GM12878 (cell line): ENCODE data around the gene CSF3. TPM values are rescaled to one million over a fixed set of nuclear protein-coding genes. Genes with fewer than 3 reads are reported as not detected.

Experiments
- ATAC-seq: fragments of 200-7000 bp; cut with Tn5 transposase; 3 replicates; pipeline ENCODE4 v1.9.1; 2020; ENCODE audit warnings: mild to moderate bottlenecking, moderate library complexity
- BruUV-seq: library from RNA; stranded (reverse); fragments of 400-500 nt; replicated peaks from 2 replicates; lab custom pipeline; 2021; lab: Mats Ljungman, UMichigan
- CTCF ChIA-PET: fragments of 300-600 bp; sonication (Branson Sonifier 250); formaldehyde crosslinking; extraction: SDS; loops from one replicate; lab custom pipeline; 2021; ENCODE audit warnings: inconsistent platforms; lab: Yijun Ruan, JAX
- POLR2A ChIA-PET: fragments of 350-600 bp; formaldehyde crosslinking; extraction: SDS; loops from one replicate; lab custom pipeline; 2021; ENCODE audit warnings: inconsistent platforms; lab: Charles Lee
- RAD21 ChIA-PET: fragments of 300-600 bp; sonication (Branson Sonifier 250); formaldehyde crosslinking; loops from one replicate; lab custom pipeline; 2023; ENCODE audit warnings: antibody characterized with exemption; ENCODE audit not compliant: unreplicated experiment; lab: Charles Lee
- SMC1A ChIA-PET: fragments of 300-600 bp; sonication (Branson Sonifier 250); formaldehyde crosslinking; loops from one replicate; lab custom pipeline; 2023; ENCODE audit not compliant: unreplicated experiment, uncharacterized antibody; lab: Charles Lee
- DNase-seq: peaks from one replicate; pipeline ENCODE4 v3.0.0-alpha.2; 2011; ENCODE audit warnings: low read depth, low spot score
- FAIRE-seq: peaks from 3 replicates; lab custom pipeline; 2011; peaks lifted over from hg19 to GRCh38; lab: Jason Lieb, UNC
- H2AFZ ChIP-seq: 2 replicates; pipeline ENCODE4 v1.6.0; 2011; ENCODE audit warnings: low read depth, low read length, control low read depth; ENCODE audit not compliant: control insufficient read depth
- H3K27ac ChIP-seq: 2 replicates; pipeline ENCODE4 v1.5.1; 2011; ENCODE audit warnings: control low read depth; ENCODE audit not compliant: control insufficient read depth, insufficient read depth
- H3K27me3 ChIP-seq, 2 experiments: replicated peaks in 1 of 2; 2 replicates each; pipeline versions ENCODE4 v1.6.0 to v1.6.1; 2011; ENCODE audit warnings: low read length in 1 of 2; ENCODE audit not compliant: control insufficient read depth in 2 of 2, insufficient read depth in 2 of 2
- H3K36me3 ChIP-seq, 2 experiments: 2 replicates each; pipeline ENCODE4 v1.5.1; 2011; ENCODE audit warnings: low read length in 1 of 2; ENCODE audit not compliant: control insufficient read depth in 2 of 2, insufficient read depth in 2 of 2
- H3K4me1 ChIP-seq: 2 replicates; pipeline ENCODE4 v1.6.1; 2011; ENCODE audit warnings: mild to moderate bottlenecking, low read length, moderate library complexity, mixed read lengths; ENCODE audit not compliant: control insufficient read depth, insufficient read depth
- H3K4me2 ChIP-seq: 2 replicates; pipeline ENCODE4 v1.6.0; 2011; ENCODE audit warnings: control low read depth; ENCODE audit not compliant: control insufficient read depth, insufficient read depth
- H3K4me3 ChIP-seq: fragments of 200-600 bp; sonication (generic); 2 replicates; pipeline ENCODE4 v1.5.1; 2016
- H3K79me2 ChIP-seq: 2 replicates; pipeline ENCODE4 v1.6.0; 2011; ENCODE audit warnings: low read length; ENCODE audit not compliant: control insufficient read depth, insufficient read depth
- H3K9ac ChIP-seq: 2 replicates; pipeline ENCODE4 v1.8.0; 2011; ENCODE audit warnings: low read length, control low read depth, mixed read lengths; ENCODE audit not compliant: control insufficient read depth, insufficient read depth
- H3K9me3 ChIP-seq: replicated peaks from 3 replicates; pipeline ENCODE4 v1.5.1; 2011; ENCODE audit warnings: mild to moderate bottlenecking, low read length; ENCODE audit not compliant: control insufficient read depth, insufficient read depth
- H4K20me1 ChIP-seq: 2 replicates; pipeline ENCODE4 v1.6.0; 2011; ENCODE audit not compliant: control insufficient read depth, insufficient read depth
- ATF7 ChIP-seq: fragments of 450-650 bp; IDR thresholded peaks from 2 replicates; pipeline ENCODE4 v1.6.1; 2016; ENCODE audit warnings: low read depth, mild to moderate bottlenecking
- BHLHE40 ChIP-seq, 2 experiments: fragments of 450-650 bp in 1 of 2; IDR thresholded peaks; 2 replicates each; pipeline ENCODE4 v1.6.1; 2011 to 2017; ENCODE audit warnings: low read depth in 2 of 2, borderline replicate concordance in 1 of 2, improper control_type of control experiment in 1 of 2, low read length in 1 of 2, mild to moderate bottlenecking in 1 of 2
- BRCA1 ChIP-seq: IDR thresholded peaks from 2 replicates; pipeline ENCODE4 v1.6.1; 2011; ENCODE audit warnings: low read depth, low read length, improper control_type of control experiment
- CBFB ChIP-seq: IDR thresholded peaks from 2 replicates; pipeline ENCODE4 v1.6.1; 2016; ENCODE audit warnings: antibody characterized with exemption, low read depth
- HCFC1 ChIP-seq: fragments of 150-350 bp; IDR thresholded peaks from 2 replicates; pipeline ENCODE4 v1.6.1; 2014; ENCODE audit warnings: low read length
- IKZF2 ChIP-seq, 2 experiments: fragments of 450-650 bp; IDR thresholded peaks; 2 replicates each; pipeline ENCODE4 v1.6.1; 2017; ENCODE audit warnings: mild to moderate bottlenecking in 2 of 2, moderate library complexity in 2 of 2
- RUNX3 ChIP-seq: IDR thresholded peaks from 2 replicates; pipeline ENCODE4 v1.6.1; 2012; ENCODE audit warnings: low read length, inconsistent platforms
- SMAD5 ChIP-seq: IDR thresholded peaks from 2 replicates; pipeline ENCODE4 v1.6.1; 2016; ENCODE audit warnings: antibody characterized with exemption, low read depth
- YBX1 ChIP-seq: fragments of 450-650 bp; IDR thresholded peaks from 2 replicates; pipeline ENCODE4 v1.6.1; 2016; ENCODE audit warnings: antibody characterized with exemption
- ZSCAN29 ChIP-seq: fragments of 450-650 bp; IDR thresholded peaks from 2 replicates; pipeline ENCODE4 v1.6.1; 2017; ENCODE audit warnings: mild to moderate bottlenecking, moderate library complexity
- WGBS: methylation state at CpG from one replicate; pipeline ENCODE4 v1.1.6; 2016; ENCODE audit warnings: low lambda C conversion rate; ENCODE audit not compliant: insufficient replicate concordance, insufficient coverage; ENCODE audit errors: missing lambda C conversion rate; 5-methylcytosine and 5-hydroxymethylcytosine counted together
- in situ Hi-C: fragments of 300-500 bp; cut with MboI; formaldehyde crosslinking; loops from 9 replicates; pipeline ENCODE4 v1.14.3; 2018; ENCODE audit warnings: mixed read lengths
- intact Hi-C: fragments of 100-400 bp; cut with micrococcal nuclease; formaldehyde crosslinking; loops from one replicate; pipeline ENCODE4 v1.14.2; 2022; ENCODE audit not compliant: unreplicated experiment
- polyA plus RNA-seq, 11 experiments: library from polyadenylated mRNA; depleted of rRNA in 4 of 11; unstranded in 6 of 11; stranded (reverse) in 5 of 11; fragments of >200 nt; fragmentation: Nextera tagmentation in 4 of 11; fragmentation: Illumina TruSeq in 1 of 11; extraction: Ambion mirVana in 4 of 11; extraction: Trizol in 1 of 11; gene quantifications; 1 replicate in 1 of 11; 2 replicates in 10 of 11; pipeline versions ENCODE4 v1.2.1 to v1.2.3, GENCODE V29; 2011 to 2016; ENCODE audit warnings: inconsistent platforms in 2 of 11, missing spikeins in 2 of 11, low read depth in 1 of 11
- total RNA-seq, 4 experiments: library from RNA; depleted of rRNA in 3 of 4; stranded (reverse); fragments of >200 nt in 3 of 4; fragmentation: Illumina TruSeq in 1 of 4; extraction: Trizol in 1 of 4; gene quantifications; 2 replicates each; pipeline versions ENCODE4 v1.2.1 to v1.2.3, GENCODE V29; 2013 to 2021
- TF ChIP-seq, protein P1 (sequence below): fragments of 450-650 bp; IDR thresholded peaks from 2 replicates; pipeline ENCODE4 v1.6.1; 2016; ENCODE audit warnings: mild to moderate bottlenecking
- TF ChIP-seq, protein P2 (sequence below): IDR thresholded peaks from 2 replicates; pipeline ENCODE4 v1.6.1; 2011; ENCODE audit warnings: borderline replicate concordance, low read depth, mild to moderate bottlenecking, moderate library complexity, low read length; ENCODE audit not compliant: insufficient read depth, poor library complexity, severe bottlenecking
- TF ChIP-seq, protein P3 (sequence below): fragments of 450-650 bp; formaldehyde crosslinking; IDR thresholded peaks from 2 replicates; pipeline ENCODE4 v1.4.0; 2022; ENCODE audit warnings: mild to moderate bottlenecking, moderate library complexity

Gene CSF3
- total and polyA plus RNA-seq, 10 of the 15 experiments (the other 5 are each of a cell fraction or from before 2014, with no cell fraction given) = 0.09 to 0.28 (median 0.12) TPM; not detected in 5

DNA sequence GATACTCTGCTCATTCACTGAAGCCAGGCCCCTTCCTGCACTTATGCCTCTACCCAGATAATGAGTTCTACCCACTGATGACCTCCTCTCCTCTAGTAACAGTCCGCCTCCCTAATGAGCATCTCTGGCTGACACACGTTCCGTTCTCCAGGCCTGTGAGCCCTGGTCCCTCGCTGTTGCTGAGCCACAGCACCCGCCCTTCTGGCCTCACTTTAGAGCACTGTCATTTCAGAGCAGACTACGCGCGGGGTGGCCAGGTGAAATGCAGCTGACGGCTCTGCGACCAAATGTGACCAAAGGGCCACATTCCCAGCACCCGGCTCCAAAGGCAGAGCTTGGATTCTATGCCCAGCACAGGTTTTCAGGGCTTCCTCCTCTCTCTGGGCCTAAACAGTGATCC lies 20.8 kb upstream of the CSF3 start:
- TF ChIP-seq SMAD5 = no peak
- TF ChIP-seq, protein P1, sequence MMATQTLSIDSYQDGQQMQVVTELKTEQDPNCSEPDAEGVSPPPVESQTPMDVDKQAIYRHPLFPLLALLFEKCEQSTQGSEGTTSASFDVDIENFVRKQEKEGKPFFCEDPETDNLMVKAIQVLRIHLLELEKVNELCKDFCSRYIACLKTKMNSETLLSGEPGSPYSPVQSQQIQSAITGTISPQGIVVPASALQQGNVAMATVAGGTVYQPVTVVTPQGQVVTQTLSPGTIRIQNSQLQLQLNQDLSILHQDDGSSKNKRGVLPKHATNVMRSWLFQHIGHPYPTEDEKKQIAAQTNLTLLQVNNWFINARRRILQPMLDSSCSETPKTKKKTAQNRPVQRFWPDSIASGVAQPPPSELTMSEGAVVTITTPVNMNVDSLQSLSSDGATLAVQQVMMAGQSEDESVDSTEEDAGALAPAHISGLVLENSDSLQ = no peak
- TF ChIP-seq BHLHE40 (IDR thresholded peaks at IDR 0.05; ENCODE audit: borderline replicate concordance in 1 of 2, low read depth in 2 of 2, low read length in 1 of 2) = no peak
- TF ChIP-seq YBX1 = no peak
- TF ChIP-seq ZSCAN29 = no peak
- no peak for TF ChIP-seq ATF7
- no peak for TF ChIP-seq RUNX3
- no peak for TF ChIP-seq CBFB
- TF ChIP-seq, protein P2, sequence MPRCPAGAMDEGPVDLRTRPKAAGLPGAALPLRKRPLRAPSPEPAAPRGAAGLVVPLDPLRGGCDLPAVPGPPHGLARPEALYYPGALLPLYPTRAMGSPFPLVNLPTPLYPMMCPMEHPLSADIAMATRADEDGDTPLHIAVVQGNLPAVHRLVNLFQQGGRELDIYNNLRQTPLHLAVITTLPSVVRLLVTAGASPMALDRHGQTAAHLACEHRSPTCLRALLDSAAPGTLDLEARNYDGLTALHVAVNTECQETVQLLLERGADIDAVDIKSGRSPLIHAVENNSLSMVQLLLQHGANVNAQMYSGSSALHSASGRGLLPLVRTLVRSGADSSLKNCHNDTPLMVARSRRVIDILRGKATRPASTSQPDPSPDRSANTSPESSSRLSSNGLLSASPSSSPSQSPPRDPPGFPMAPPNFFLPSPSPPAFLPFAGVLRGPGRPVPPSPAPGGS = no peak
- TF ChIP-seq HCFC1 = no peak
- TF ChIP-seq IKZF2 (IDR thresholded peaks at IDR 0.05) = no peak
- TF ChIP-seq, protein P3, sequence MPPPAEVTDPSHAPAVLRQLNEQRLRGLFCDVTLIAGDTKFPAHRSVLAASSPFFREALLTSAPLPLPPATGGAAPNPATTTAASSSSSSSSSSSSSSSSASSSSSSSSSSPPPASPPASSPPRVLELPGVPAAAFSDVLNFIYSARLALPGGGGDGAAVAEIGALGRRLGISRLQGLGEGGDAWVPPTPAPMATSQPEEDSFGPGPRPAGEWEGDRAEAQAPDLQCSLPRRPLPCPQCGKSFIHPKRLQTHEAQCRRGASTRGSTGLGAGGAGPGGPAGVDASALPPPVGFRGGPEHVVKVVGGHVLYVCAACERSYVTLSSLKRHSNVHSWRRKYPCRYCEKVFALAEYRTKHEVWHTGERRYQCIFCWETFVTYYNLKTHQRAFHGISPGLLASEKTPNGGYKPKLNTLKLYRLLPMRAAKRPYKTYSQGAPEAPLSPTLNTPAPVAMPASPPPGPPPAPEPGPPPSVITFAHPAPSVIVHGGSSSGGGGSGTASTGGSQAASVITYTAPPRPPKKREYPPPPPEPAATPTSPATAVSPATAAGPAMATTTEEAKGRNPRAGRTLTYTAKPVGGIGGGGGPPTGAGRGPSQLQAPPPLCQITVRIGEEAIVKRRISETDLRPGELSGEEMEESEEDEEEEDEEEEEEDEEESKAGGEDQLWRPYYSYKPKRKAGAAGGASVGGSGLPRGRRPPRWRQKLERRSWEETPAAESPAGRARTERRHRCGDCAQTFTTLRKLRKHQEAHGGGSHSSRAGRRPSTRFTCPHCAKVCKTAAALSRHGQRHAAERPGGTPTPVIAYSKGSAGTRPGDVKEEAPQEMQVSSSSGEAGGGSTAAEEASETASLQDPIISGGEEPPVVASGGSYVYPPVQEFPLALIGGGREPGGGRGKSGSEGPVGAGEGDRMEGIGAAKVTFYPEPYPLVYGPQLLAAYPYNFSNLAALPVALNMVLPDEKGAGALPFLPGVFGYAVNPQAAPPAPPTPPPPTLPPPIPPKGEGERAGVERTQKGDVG (CRISPR knock-in tag) = no peak
- no peak for TF ChIP-seq BRCA1
- TF ChIP-seq, all 136 proteins: peak for 0
- Histone ChIP-seq H3K9ac (no peak overlapping the region), H2AFZ (no peak overlapping the region), H3K79me2 (no peaks in the 10 kb centered on the region), H3K4me1 (no peaks in the 10 kb centered on the region), H3K36me3 (peaks cover 39 to 52% of the 10 kb centered on the region in 2 experiments), H4K20me1 (no peaks in the 10 kb centered on the region), H3K4me2 (no peak overlapping the region), H3K27ac (no peak overlapping the region), H3K4me3 (no peak overlapping the region), H3K27me3 (no peaks in the 10 kb centered on the region), H3K9me3 (no peaks in the 10 kb centered on the region)
- intact Hi-C loops = no loop called here
- ChIA-PET CTCF (no interaction called here), RAD21 (no interaction called here), POLR2A (no interaction called here), SMC1A (no interaction called here)
- 94% methylated on average over 11 of the region's 11 CpGs for WGBS
- BruUV-seq = no TSS peak
- in situ Hi-C loops = no loop called here
- FAIRE-seq (no peak), ATAC-seq (no peak), DNase-seq (no peak)
